ENCODE measurements around the gene ST3GAL6.

The ST3GAL6 gene

DNA sequence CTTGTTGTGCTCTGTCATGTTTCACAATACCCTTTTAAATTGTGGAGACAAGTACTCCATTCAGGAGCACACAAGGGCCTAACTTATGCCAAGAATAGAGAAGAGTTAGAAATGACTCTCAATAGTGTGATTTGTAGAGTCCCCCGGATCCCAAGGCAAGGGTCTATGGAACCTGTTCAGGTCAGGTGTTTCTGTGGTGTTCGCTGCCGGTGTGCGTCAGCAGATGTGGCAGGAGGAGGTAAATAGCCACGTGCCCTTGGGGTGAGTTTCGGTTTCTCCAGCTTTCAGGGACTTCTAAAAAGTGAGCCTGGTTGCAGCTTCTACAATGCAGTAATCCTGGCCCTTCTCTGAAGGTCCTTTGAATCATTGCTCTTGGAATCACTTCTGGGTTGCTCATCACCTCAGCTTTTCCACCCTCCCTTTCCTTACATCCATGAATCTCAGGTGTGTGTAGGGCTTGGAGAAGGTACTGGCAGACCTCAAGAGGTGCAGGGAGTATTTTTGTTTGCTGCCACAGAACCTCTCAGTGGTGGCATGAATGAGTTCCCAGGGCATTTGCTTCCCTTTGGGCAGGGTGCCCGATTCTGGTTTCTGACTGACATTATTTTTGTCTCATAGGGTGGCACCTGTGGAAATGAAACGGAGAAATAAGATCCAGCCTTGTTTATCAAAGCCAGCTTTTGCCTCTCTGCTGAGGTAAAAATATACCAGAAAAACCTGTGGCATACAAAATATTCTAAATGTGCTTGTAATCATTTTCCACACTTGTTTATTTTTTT, 7.3 kb downstream of the ST3GAL6 start:
- TF ChIP-seq MYC (IDR thresholded peaks at IDR 0.05; ENCODE audit: low read depth, low read length), result no peak
- TF ChIP-seq, protein P1, sequence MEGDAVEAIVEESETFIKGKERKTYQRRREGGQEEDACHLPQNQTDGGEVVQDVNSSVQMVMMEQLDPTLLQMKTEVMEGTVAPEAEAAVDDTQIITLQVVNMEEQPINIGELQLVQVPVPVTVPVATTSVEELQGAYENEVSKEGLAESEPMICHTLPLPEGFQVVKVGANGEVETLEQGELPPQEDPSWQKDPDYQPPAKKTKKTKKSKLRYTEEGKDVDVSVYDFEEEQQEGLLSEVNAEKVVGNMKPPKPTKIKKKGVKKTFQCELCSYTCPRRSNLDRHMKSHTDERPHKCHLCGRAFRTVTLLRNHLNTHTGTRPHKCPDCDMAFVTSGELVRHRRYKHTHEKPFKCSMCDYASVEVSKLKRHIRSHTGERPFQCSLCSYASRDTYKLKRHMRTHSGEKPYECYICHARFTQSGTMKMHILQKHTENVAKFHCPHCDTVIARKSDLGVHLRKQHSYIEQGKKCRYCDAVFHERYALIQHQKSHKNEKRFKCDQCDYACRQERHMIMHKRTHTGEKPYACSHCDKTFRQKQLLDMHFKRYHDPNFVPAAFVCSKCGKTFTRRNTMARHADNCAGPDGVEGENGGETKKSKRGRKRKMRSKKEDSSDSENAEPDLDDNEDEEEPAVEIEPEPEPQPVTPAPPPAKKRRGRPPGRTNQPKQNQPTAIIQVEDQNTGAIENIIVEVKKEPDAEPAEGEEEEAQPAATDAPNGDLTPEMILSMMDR (IDR thresholded peaks at IDR 0.05; ENCODE audit: low read depth, low read length), result no peak
- TF ChIP-seq, protein P2, sequence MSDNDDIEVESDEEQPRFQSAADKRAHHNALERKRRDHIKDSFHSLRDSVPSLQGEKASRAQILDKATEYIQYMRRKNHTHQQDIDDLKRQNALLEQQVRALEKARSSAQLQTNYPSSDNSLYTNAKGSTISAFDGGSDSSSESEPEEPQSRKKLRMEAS (IDR thresholded peaks at IDR 0.05; ENCODE audit: low read depth, low read length), result no peak
- TF ChIP-seq POLR2A (IDR thresholded peaks at IDR 0.05; ENCODE audit: extremely low read depth, insufficient read length), result no peak
- DNase-seq (ENCODE audit: low read depth), result no peak
- no peak overlapping the region for H3K4me3 ChIP-seq (ENCODE audit: low read depth, low read length)

DNA sequence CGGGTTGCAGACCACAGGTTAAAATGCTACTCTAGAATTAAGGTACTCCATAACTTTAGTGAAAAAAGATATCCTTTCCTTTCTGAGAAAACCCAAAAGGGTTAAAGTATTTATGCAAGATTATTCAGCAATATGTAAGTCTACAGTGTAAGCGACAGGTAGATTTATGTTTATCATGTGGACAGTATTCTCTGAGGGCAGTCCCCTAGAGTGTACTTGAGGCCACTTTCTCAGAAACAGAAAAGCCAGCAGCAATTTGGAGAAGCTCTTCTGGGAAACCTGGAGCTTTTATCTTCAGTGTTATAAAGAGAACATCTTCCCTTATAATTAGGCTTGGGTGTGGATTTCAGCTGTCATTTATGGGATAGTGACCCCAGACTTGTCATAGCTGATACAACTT, 8.9 kb downstream of the ST3GAL6 start:
- TF ChIP-seq, protein P1 (IDR thresholded peaks at IDR 0.05; ENCODE audit: low read depth, low read length), result no peak
- no peak overlapping the region for H3K4me3 ChIP-seq (ENCODE audit: low read depth, low read length)

DNA sequence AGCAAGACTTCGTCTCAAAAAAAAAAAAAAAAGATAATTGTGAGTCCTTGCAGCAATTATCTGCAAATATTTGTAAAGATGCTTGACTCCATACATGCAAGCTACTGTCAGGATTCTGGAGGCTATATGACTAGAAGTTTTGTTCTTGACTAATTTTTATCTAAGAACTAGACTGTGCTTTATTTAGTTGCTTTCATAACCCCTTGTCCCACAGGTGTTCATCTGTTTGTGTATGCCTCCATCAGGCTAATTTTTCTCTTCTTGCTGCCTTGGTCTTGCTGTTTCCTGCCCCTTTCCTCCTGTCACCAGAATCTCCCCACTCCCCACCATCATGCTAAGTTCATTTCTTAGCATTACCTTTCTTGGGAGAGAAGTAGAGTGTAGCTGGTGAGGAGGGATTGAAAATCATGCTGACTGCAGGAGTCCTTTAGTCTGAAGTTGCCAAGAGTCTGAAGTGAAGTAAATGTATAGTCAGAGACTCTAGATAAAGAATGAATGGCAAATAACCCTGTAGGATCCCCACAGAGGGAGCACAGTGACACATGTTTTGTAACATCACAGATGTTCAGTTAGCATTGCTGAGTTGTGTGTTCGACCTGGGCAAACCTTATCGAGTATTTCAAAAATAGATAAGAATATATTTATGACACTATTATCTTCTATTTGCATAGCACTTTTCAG, 12.5 kb downstream of the ST3GAL6 start:
- no peak for DNase-seq (ENCODE audit: low read depth)
- no peak overlapping the region for H3K4me3 ChIP-seq (ENCODE audit: low read depth, low read length)
- no peak for TF ChIP-seq MYC (IDR thresholded peaks at IDR 0.05; ENCODE audit: low read depth, low read length)
- TF ChIP-seq, protein P1 (IDR thresholded peaks at IDR 0.05; ENCODE audit: low read depth, low read length), result no peak

More for the DNA sequence above, 8.9 kb downstream of the ST3GAL6 start:
- no peak for DNase-seq (ENCODE audit: low read depth)

DNA sequence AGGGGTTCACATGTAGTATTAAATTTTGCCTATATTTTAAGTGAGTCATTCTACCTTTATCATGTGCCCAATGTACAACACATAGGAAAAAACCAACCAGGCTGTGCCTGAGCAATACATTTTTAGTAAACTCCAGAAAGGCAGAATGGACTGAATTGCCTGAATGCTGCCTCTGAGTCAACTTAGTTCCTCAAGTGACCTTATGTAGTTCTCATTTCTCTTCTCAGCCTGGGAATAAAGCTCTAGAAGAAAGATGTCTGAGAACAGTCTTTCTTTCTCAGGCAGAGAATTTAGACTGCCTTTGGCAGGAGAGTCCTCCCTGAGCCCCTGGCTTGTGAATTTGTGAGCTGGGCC, 13.0 kb downstream of the ST3GAL6 start:
- no peak for TF ChIP-seq POLR2A (IDR thresholded peaks at IDR 0.05; ENCODE audit: extremely low read depth, insufficient read length)
- TF ChIP-seq, protein P2 (IDR thresholded peaks at IDR 0.05; ENCODE audit: low read depth, low read length), result no peak
- TF ChIP-seq, protein P1 (IDR thresholded peaks at IDR 0.05; ENCODE audit: low read depth, low read length), result no peak
- no peak for DNase-seq (ENCODE audit: low read depth)
- no peak overlapping the region for H3K4me3 ChIP-seq (ENCODE audit: low read depth, low read length)

DNA sequence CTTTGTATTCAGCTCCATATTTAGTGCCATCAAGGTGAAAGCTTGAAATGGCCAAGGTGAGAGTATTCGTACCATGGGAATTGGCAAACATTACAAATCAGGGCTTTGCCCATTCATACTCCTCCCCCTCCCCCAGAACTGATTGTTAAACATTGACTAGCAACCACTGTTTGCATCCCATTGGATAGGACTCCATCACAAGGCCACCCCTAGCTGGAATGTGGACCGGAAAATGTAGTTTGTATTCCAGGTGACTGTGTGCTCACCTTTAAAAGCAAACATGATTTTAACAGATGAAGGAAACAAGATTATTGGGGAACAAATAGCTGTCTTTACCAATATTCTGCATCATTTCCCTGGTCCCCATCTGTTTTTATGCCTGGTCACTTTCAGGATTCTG, 14.1 kb downstream of the ST3GAL6 start:
- TF ChIP-seq MYC (IDR thresholded peaks at IDR 0.05; ENCODE audit: low read depth, low read length) (no peak), POLR2A (IDR thresholded peaks at IDR 0.05; ENCODE audit: extremely low read depth, insufficient read length) (no peak)
- TF ChIP-seq, protein P1 (IDR thresholded peaks at IDR 0.05; ENCODE audit: low read depth, low read length), result no peak
- no peak overlapping the region for H3K4me3 ChIP-seq (ENCODE audit: low read depth, low read length)
- DNase-seq (ENCODE audit: low read depth), result no peak

DNA sequence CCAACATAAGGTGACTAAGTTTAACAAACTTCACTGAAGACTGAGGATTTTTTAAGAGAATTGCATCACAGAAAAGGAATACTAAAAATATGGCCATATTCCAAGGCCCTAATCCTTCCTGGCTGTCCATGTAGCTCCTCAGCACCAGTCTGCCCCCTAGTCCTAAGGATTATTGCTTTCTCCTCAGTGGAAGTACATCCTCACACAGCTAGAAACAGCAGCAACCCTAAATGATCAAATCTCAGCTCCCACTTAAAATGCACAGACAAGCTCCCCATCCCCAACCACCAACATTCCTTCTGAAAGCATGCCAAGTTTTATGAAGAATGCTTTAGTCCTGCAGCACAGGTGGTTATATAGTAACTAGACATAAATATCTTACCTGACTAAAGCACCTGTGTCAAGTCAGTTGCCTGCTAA, 14.7 kb downstream of the ST3GAL6 start:
- TF ChIP-seq MYC (IDR thresholded peaks at IDR 0.05; ENCODE audit: low read depth, low read length), result no peak
- TF ChIP-seq, protein P1 (IDR thresholded peaks at IDR 0.05; ENCODE audit: low read depth, low read length), result no peak
- TF ChIP-seq, protein P2 (IDR thresholded peaks at IDR 0.05; ENCODE audit: low read depth, low read length), result no peak
- no peak for TF ChIP-seq POLR2A (IDR thresholded peaks at IDR 0.05; ENCODE audit: extremely low read depth, insufficient read length)
- no peak for DNase-seq (ENCODE audit: low read depth)
- no peak overlapping the region for H3K4me3 ChIP-seq (ENCODE audit: low read depth, low read length)

All from NB4 (cell line).